Muscle of arm (tissue), 12 donors: ENCODE measurements around the gene PTPN6. TPM values are rescaled to one million over a fixed set of nuclear protein-coding genes. Genes with fewer than 3 reads are reported as not detected.

Experiments
- DNase-seq: peaks from one replicate; pipeline ENCODE4 v3.0.0-alpha.2; 2013
- polyA plus RNA-seq, 12 donors: library from polyadenylated mRNA; unstranded; fragments of 120-200 nt; gene quantifications; one replicate each; pipeline ENCODE4 v1.2.1, GENCODE V29; 2013; ENCODE audit not compliant: insufficient read length in 12 of 12

The PTPN6 gene
- polyA plus RNA-seq, 12 donors: 3.4 to 41.4 (median 4.0) TPM; not detected in 1

- DNase-seq: no peak
These were observed 28.9 kb upstream of the PTPN6 start for GRCh38 chr12:6921996-6922946.

GRCh38 chr12:6923003-6923732 is 28.0 kb upstream of the PTPN6 start:
- no peak for DNase-seq

GRCh38 chr12:6923851-6924250 is 27.3 kb upstream of the PTPN6 start:
- DNase-seq: no peak

GRCh38 chr12:6925239-6925539 is 26.0 kb upstream of the PTPN6 start:
- no peak for DNase-seq

GRCh38 chr12:6925540-6926279 is 25.4 kb upstream of the PTPN6 start:
- peak; percentile 82 for DNase-seq

GRCh38 chr12:6927379-6928021 is 23.7 kb upstream of the PTPN6 start, which contains the start of gene ATN1:
Gene ATN1, plus strand, starts transcription at chr12:6927959. Its CDS starts 6,043 bp downstream, at chr12:6934002.
- DNase-seq: peak; percentile 92

GRCh38 chr12:6928022-6928702 is 23.0 kb upstream of the PTPN6 start:
- no peak for DNase-seq

- no peak for DNase-seq
These were observed 22.3 kb upstream of the PTPN6 start for GRCh38 chr12:6928703-6929407.

- no peak for DNase-seq
These were observed 21.4 kb upstream of the PTPN6 start for GRCh38 chr12:6929466-6930452.

- DNase-seq: no peak
These were observed 18.4 kb upstream of the PTPN6 start for GRCh38 chr12:6932766-6933165.

GRCh38 chr12:6934110-6934509 is 17.0 kb upstream of the PTPN6 start:
- DNase-seq: no peak

- DNase-seq: no peak
These were observed 15.6 kb upstream of the PTPN6 start for GRCh38 chr12:6935371-6936193.

GRCh38 chr12:6936194-6936635 is 14.9 kb upstream of the PTPN6 start:
- no peak for DNase-seq

- DNase-seq: no peak
These were observed 14.3 kb upstream of the PTPN6 start for GRCh38 chr12:6936636-6937480.

GRCh38 chr12:6937481-6938352 is 13.4 kb upstream of the PTPN6 start:
- DNase-seq: peak; percentile 96
